Activated naive CD4-positive, alpha-beta T cell treated with anti-CD3 and anti-CD28 coated beads, Interleukin-2, amount 50 U/mL, for 72 hours (primary cell): ENCODE measurements around the gene ZNF641. TPM values are rescaled to one million over a fixed set of nuclear protein-coding genes. Genes with fewer than 3 reads are reported as not detected.

Experiments used
- ATAC-seq, 2 donors: fragments of 150-1000 bp; cut with Tn5 transposase; 2 replicates each; pipeline ENCODE4 v1.10.0; 2021; ENCODE audit warnings: mild to moderate bottlenecking in 2 of 2, moderate library complexity in 2 of 2
- DNase-seq, 2 donors: peaks; one replicate each; pipeline ENCODE4 v3.0.0; 2021 to 2022; ENCODE audit warnings: low spot score in 2 of 2
- H3K27ac Mint-ChIP-seq, 2 donors: one replicate each; pipeline ENCODE4 v1.8.0; 2022; ENCODE audit warnings: mild to moderate bottlenecking in 2 of 2, mixed read lengths in 2 of 2
- H3K36me3 Mint-ChIP-seq, 2 donors: one replicate each; pipeline ENCODE4 v1.8.0; 2022; ENCODE audit warnings: mixed read lengths in 2 of 2
- H3K9me3 Mint-ChIP-seq, 2 donors: one replicate each; pipeline ENCODE4 v1.8.0; 2022; ENCODE audit warnings: mixed read lengths in 2 of 2
- total RNA-seq, 2 donors: library from RNA; stranded (reverse); gene quantifications; one replicate each; pipeline ENCODE4 v1.2.3, GENCODE V29; 2022

The ZNF641 gene
- total RNA-seq = 1 to 10 TPM; 6.4 to 9.2 TPM

GRCh38 chr12:48350249-48351021 lies at the start of gene ZNF641:
Gene ZNF641 (minus strand): TSS chr12:48350919. CDS start chr12:48348090, 2,829 bp downstream.
- H3K9me3 Mint-ChIP-seq = no peaks in the 10 kb centered on the region
- peaks cover 13 to 16% of the 10 kb centered on the region in 2 donors for H3K36me3 Mint-ChIP-seq
- peak within 1 kb of the TSS; percentile 91 to 93 for H3K27ac Mint-ChIP-seq
- DNase-seq (peak; percentile 73 to 82), ATAC-seq (peak; percentile 89 to 93)

DNA sequence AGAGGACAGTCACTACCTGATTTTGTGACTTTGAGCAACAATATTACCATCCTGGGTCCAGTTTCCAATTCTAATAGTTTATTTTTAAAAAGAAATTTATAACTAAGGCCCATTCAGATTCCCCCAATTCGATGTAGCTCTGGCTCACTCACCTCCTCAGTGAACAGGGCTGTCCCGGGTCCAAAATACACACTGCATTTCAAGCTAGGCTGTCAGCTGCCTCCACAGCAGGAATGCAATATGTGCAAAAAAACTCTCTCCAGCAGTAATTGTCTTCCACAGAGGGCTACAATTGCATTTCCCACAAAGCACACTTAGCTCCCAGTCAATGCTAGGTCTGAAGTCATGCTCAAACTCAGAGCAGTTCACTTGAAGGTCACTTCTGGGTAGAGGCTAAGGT lies 39.3 kb upstream of the ZNF641 start:
- no peak overlapping the region for H3K27ac Mint-ChIP-seq
- no peaks in the 10 kb centered on the region for H3K36me3 Mint-ChIP-seq
- no peak for DNase-seq
- no peak for ATAC-seq
- H3K9me3 Mint-ChIP-seq = peaks cover 0 to 6% of the 10 kb centered on the region in 2 donors

DNA sequence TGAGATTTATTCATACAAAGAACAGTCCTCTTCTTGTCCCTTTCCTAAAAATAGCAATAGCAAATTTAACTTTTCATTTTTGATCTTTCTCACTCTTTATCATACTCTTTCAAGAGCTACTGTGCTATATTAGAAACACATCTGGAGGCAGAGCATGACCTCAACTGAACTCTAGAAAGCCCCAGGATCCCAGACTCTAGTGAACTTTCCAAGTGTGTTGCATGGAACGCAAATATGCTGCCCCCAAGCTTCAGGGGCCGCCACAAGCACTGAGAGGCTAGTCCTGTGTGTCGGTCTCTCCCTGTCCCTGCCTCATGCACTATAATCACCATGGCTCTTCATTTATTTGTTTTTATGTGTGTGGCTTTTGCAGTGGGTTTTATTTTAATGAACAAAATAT lies 38.7 kb upstream of the ZNF641 start:
- DNase-seq (no peak), ATAC-seq (no peak)
- Mint-ChIP-seq H3K27ac (no peak overlapping the region), H3K9me3 (peaks cover 0 to 6% of the 10 kb centered on the region in 2 donors), H3K36me3 (no peaks in the 10 kb centered on the region)

- Mint-ChIP-seq H3K27ac (no peak overlapping the region), H3K9me3 (peaks cover 0 to 6% of the 10 kb centered on the region in 2 donors), H3K36me3 (no peaks in the 10 kb centered on the region)
- ATAC-seq (no peak), DNase-seq (no peak)
Observed at GRCh38 chr12:48388938-48389337, 38.2 kb upstream of the ZNF641 start.

- H3K9me3 Mint-ChIP-seq = peaks cover 0 to 6% of the 10 kb centered on the region in 2 donors
- no peak for DNase-seq
- H3K27ac Mint-ChIP-seq = no peak overlapping the region
- ATAC-seq = no peak
- no peaks in the 10 kb centered on the region for H3K36me3 Mint-ChIP-seq
Observed at GRCh38 chr12:48388460-48388859, 37.7 kb upstream of the ZNF641 start.

DNA sequence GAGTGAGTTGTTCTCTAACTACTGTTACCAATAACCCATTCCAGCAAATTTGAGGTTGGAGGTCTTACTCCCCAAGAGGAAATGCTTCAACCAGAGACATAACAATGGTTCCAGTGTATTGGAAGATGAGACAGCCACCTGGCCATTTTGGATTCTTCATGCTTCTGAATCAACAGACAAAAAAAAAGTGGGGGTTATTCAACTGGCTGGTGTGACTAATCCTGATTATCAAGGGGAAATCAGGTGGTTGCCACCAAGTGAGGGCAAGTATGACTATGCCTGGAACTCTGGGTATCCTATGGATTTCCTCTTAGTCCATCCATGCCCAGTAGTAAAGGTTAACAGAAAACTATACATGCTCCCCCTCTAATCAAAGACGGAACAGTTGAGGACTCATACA lies 29.9 kb upstream of the ZNF641 start:
- H3K36me3 Mint-ChIP-seq = no peaks in the 10 kb centered on the region
- DNase-seq (no peak), ATAC-seq (peak in 1 of 2 donors; percentile 11)
- peaks cover 0 to 4% of the 10 kb centered on the region in 2 donors for H3K9me3 Mint-ChIP-seq
- no peak overlapping the region for H3K27ac Mint-ChIP-seq

- DNase-seq = no peak
- Mint-ChIP-seq H3K36me3 (no peaks in the 10 kb centered on the region), H3K9me3 (no peaks in the 10 kb centered on the region), H3K27ac (no peak overlapping the region)
- ATAC-seq = no peak
Observed at GRCh38 chr12:48379794-48380193, 29.1 kb upstream of the ZNF641 start.

DNA sequence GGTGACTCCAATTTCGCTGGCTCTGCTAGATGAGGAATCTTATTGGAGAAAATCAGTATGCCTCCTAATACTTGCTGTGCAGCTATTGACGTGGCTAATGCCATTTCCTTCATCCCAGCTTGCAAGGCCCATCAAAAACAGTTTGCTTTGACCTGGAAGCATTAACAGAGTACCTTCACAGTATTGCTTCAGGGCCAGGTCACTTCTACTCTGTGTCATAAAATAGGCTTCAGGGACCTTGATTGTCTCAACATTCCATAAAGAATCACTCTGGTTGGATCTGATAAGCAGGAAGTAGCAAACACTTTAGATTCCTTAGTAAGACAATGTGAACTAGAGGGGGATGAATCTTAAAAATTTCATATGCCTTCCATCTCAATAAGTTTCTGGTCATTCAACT lies 26.9 kb upstream of the ZNF641 start:
- Mint-ChIP-seq H3K9me3 (no peaks in the 10 kb centered on the region), H3K27ac (no peak overlapping the region), H3K36me3 (no peaks in the 10 kb centered on the region)
- ATAC-seq (no peak), DNase-seq (no peak)

DNA sequence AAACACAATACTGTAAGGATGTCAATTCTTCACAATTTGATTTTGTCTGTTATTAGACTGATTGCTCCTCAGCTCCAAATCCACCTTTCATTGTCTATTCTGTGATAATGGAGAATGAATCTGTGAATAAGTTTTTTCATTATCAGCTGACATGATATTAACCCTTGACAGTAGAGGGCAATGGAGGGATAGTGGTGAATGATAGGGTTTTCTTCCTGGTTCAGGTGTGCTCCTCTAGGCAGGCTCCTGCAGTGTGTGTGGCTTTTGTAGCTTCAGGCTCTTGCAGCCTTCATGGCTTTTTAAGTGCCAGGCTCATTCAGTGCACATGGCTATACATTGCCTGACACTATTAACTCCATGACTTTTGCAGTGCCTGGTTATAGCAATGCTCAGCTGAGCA lies 23.4 kb upstream of the ZNF641 start:
- no peak for ATAC-seq
- H3K36me3 Mint-ChIP-seq = peaks cover 0 to 5% of the 10 kb centered on the region in 2 donors
- no peak for DNase-seq

DNA sequence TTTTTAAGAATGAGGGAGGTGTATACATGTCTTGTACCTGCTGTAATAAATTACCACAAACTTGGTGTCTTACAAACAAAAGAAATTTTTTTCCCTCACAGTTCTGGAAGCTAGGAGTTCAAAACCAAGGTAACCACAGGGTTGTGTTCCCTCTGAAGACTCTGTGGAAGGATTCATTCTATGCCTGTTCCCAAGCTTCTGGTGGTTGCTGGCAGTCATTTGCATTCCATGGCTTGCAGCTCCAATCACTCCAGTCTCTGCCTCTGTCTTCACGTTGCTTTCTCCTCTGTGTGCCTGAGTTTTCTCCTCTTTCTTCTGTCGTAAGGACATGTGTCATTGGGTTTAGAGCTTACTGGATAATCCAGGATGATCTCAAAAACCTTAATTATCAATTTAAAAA lies 15.4 kb upstream of the ZNF641 start:
- Mint-ChIP-seq H3K9me3 (no peaks in the 10 kb centered on the region), H3K36me3 (peaks cover 0 to 11% of the 10 kb centered on the region in 2 donors), H3K27ac (no peak overlapping the region)
- DNase-seq (no peak), ATAC-seq (no peak)

More for the DNA sequence above, 23.4 kb upstream of the ZNF641 start:
- Mint-ChIP-seq H3K27ac (no peak overlapping the region), H3K9me3 (no peaks in the 10 kb centered on the region)

- peak in 1 of 2 donors; percentile 48 for ATAC-seq
- H3K9me3 Mint-ChIP-seq = no peaks in the 10 kb centered on the region
- no peaks in the 10 kb centered on the region for H3K36me3 Mint-ChIP-seq
- no peak for DNase-seq
- H3K27ac Mint-ChIP-seq = no peak overlapping the region
Observed at GRCh38 chr12:48361664-48362339, 11.1 kb upstream of the ZNF641 start.

GRCh38 chr12:48358937-48359513 lies 8.3 kb upstream of the ZNF641 start:
- ATAC-seq (no peak), DNase-seq (no peak)
- Mint-ChIP-seq H3K27ac (no peak overlapping the region), H3K9me3 (no peaks in the 10 kb centered on the region), H3K36me3 (no peaks in the 10 kb centered on the region)

DNA sequence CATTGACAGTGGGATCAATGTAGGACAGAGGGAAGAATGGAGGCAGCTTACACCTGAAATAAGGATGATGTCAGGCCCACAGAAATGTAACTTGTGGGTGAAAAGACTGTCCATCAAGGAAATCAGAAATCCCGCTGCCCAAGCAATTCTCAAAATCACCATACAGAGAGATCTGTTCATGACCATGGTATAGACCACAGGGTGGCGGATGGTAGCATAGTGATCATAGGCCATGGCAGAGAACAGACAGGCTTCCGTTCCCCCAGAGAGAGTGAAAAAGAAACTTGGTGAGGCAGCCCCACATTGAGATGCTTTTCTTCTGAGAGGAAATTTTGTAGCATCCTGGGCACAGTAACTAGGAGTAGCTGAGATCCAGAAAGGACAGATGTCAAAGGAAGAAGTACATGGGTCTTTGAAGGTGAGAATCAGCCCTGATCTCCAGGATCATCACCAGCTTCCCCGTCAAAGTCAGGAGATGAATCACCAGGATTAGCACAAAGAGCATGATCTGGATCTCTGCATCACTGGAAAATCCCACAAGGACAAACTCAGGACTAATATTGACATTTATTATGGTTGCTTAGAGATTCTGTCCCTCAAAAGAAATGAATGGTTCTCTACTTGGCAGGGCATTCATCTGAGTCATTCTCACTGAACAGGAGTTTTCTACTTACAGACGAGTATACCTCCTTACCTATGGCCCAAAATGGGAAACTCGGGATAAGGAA lies 5.5 kb upstream of the ZNF641 start:
- DNase-seq = no peak
- H3K9me3 Mint-ChIP-seq = no peaks in the 10 kb centered on the region
- H3K27ac Mint-ChIP-seq = no peak overlapping the region
- no peaks in the 10 kb centered on the region for H3K36me3 Mint-ChIP-seq
- ATAC-seq = peak in 1 of 2 donors; percentile 16

- no peak overlapping the region for H3K27ac Mint-ChIP-seq
- H3K36me3 Mint-ChIP-seq = peaks cover 11 to 13% of the 10 kb centered on the region in 2 donors
- DNase-seq (no peak), ATAC-seq (no peak)
- no peaks in the 10 kb centered on the region for H3K9me3 Mint-ChIP-seq
Observed at GRCh38 chr12:48352157-48352760, 1.5 kb upstream of the ZNF641 start.

GRCh38 chr12:48351022-48351708 lies 446 bp upstream of the ZNF641 start:
- H3K27ac Mint-ChIP-seq = no peak overlapping the region
- ATAC-seq (peak in 1 of 2 donors; percentile 63), DNase-seq (peak in 1 of 2 donors; percentile 64)
- peaks cover 11 to 13% of the 10 kb centered on the region in 2 donors for H3K36me3 Mint-ChIP-seq
- H3K9me3 Mint-ChIP-seq = no peaks in the 10 kb centered on the region

GRCh38 chr12:48349471-48349870 lies 1.2 kb downstream of the ZNF641 start:
- no peak overlapping the region for H3K27ac Mint-ChIP-seq
- no peak for ATAC-seq
- peaks cover 23% of the 10 kb centered on the region in 2 donors for H3K36me3 Mint-ChIP-seq
- no peak for DNase-seq
- no peaks in the 10 kb centered on the region for H3K9me3 Mint-ChIP-seq
